GM15510 (cell line): Measurements from ENCODE around the gene XPC.

Experiments used
- POLR2A ChIP-seq: IDR thresholded peaks from 3 replicates; pipeline ENCODE4 v1.6.1; 2011; ENCODE audit warnings: borderline replicate concordance; ENCODE audit not compliant: insufficient read length; ENCODE audit errors: extremely low read depth

XPC gene

GRCh38 chr3:14125193-14126016 is 53.0 kb downstream of the XPC start:
- no peak for TF ChIP-seq POLR2A

DNA sequence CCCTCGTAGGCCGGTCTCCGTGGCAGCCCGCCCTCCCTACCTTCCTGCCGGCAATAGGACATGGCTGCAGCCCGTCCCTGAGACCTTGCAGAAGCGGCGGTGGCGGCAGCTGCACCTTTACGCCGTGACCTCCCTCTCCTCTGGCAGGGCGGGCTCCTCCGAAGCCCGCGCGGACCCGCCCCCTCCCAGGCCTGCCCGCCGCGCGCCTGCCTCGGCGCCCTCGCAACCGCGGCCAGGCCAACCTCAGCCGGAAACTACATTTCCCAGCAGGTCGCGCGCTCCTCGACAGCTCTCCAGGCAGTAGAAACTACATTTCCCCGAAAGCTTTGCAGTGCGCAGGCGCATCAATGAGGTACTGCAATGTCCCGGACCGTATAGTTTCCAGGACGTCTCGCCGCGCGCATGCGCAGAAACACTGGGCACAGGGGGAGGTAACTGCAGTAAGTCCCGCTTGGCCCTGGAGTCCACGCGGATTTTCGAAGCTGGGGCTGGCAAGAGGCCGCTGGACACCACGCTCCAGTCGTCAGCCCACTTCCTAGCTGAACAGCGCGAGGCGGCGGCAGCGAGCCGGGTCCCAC is 53.7 kb downstream of the XPC start, which contains the start of the genes CHCHD4 and TMEM43:
CHCHD4 (minus strand) TSS at position 256 of the 578 bp plus-strand sequence; CDS start at position 62, 194 bp downstream.
TMEM43 (plus strand) TSS at position 438 of the 578 bp plus-strand sequence. CDS start 142 bp downstream, outside the sequence.
- TF ChIP-seq POLR2A: peak; percentile 39

GRCh38 chr3:14124223-14124614 is 54.2 kb downstream of the XPC start:
- TF ChIP-seq POLR2A: peak; percentile 50

GRCh38 chr3:14123308-14124222 is 54.8 kb downstream of the XPC start:
- no peak for TF ChIP-seq POLR2A

DNA sequence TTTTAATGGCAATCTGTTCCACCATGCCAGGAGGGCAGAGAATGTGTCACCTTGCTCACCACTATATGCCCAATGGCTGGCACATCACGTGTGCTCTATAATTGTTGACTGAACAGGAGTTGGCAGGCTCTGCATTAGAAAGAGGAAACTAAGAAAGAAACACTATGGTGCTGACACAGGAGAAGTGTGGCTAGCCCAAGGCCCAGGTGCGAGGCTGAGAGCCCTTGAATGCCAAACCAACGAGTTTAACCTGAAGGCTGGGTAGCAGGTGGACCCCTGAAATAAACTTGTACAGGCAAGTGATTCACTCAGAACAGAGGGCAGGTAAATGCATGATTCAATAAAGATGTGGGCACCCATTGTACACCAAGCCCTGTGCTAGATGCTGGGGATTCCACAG is 56.1 kb downstream of the XPC start:
- TF ChIP-seq POLR2A: no peak

DNA sequence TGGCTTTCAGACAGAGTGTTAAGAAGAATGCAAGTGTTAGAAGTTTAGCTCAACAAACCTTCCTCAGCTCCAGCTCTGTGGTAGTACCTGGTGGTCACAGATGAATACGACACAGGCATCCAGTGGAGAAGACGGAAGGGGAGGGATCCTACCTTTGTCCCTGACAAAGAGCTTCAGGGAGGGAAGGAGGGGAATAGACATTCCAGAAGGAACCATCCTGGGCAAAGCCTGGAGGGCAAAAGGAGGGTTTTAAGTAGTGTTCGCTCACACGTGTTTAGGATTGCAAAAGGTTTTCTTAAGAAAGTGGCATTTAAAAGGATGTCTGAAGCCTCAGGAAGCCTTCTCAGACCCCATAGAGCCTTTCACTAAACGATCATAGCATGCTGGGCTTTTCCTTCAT is 56.5 kb downstream of the XPC start:
- TF ChIP-seq POLR2A: no peak

DNA sequence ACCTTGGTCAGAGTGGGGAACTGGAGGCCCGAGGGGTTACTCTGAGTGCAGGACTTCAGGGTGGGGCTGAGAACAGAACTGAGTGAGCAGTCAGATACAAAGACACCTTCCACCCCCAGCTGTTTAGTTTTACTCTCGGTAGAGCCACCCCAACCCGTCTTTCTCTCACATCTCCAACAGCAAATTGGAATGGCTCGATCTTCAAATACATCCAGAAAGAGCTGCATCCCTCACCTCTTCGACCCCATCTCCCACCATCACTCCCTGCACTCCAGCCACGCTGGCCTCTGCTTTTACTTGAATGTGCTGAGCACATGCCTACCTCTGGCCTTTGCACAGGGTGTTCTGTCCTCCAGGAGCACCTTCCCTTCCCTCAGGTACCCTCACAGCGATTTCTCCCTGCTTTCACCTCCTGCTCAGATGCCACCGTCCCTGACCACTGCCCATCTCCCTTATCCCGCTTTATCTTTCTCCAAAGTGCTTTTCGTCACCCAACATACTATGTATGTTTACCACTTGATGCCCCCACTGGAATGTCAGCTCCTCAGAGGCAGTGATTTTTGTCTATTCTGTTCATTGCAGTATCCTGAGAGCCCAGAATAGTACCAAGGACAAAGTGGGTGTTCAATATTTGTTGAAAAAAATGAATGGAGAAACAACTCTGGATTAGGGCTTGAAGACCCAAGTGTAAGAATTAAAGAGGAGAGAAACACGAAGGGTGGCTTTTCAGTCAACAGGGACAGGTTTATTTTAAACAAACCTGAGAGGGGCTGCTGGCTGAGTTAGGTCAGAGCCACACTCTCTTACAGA is 58.1 kb downstream of the XPC start:
- TF ChIP-seq POLR2A: no peak

DNA sequence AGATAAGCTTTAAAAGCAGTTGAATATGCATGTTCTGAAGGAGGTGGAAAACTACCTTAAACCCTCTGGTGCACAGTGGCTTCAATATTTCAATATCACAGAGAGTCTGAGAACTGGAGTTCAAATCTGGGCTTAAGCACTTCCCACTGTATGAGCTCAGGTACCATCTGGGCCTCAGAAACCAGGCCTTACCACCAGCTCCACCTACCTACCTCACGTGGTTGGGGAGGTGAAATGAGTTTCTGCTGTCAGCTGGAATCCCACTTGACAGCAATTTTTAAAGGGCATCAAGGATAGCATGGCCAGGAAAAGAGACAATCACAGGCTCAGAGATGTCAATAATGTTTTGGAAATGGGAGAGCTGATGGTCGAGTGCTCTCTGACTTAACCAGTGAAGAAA is 58.8 kb downstream of the XPC start:
- no peak for TF ChIP-seq POLR2A

GRCh38 chr3:14118400-14119381 is 59.7 kb downstream of the XPC start:
- no peak for TF ChIP-seq POLR2A

- no peak for TF ChIP-seq POLR2A
These were observed 60.7 kb downstream of the XPC start for GRCh38 chr3:14117468-14118399.

GRCh38 chr3:14113965-14114635 is 64.3 kb downstream of the XPC start:
- TF ChIP-seq POLR2A: no peak
